ENCODE measurements around the gene TMC1. TPM values are rescaled to one million over a fixed set of nuclear protein-coding genes. Genes with fewer than 3 reads are reported as not detected.

TMC1 gene
- total RNA-seq, 3 donors from 2014 or later: 0.17 to 0.77 (median 0.19) TPM

GRCh38 chr9:72643651-72644050, 122.2 kb downstream of the TMC1 start:
- no peak for ATAC-seq
- Histone ChIP-seq H3K9me3 (no peaks in the 10 kb centered on the region), H3K4me1 (ENCODE audit: low read depth) (no peaks in the 10 kb centered on the region), H3K36me3 (ENCODE audit: low read depth) (no peaks in the 10 kb centered on the region), H3K4me3 (no peak overlapping the region)
- no peak for TF ChIP-seq CTCF (IDR thresholded peaks at IDR 0.05)
- intact Hi-C loops (cut with DNase I, micrococcal nuclease): no loop called here
- DNase-seq: no peak

GRCh38 chr9:72646061-72646460, 124.7 kb downstream of the TMC1 start:
- no peak for DNase-seq
- no peak for TF ChIP-seq CTCF (IDR thresholded peaks at IDR 0.05)

GRCh38 chr9:72648324-72649126, 127.1 kb downstream of the TMC1 start:
- ATAC-seq (no peak), DNase-seq (no peak)
- Histone ChIP-seq H3K4me1 (ENCODE audit: low read depth) (no peaks in the 10 kb centered on the region), H3K9me3 (no peaks in the 10 kb centered on the region), H3K36me3 (ENCODE audit: low read depth) (no peaks in the 10 kb centered on the region), H3K4me3 (no peak overlapping the region)
- no peak for TF ChIP-seq CTCF (IDR thresholded peaks at IDR 0.05)
- intact Hi-C loops (cut with DNase I, micrococcal nuclease): no loop called here

More at GRCh38 chr9:72646061-72646460, 124.7 kb downstream of the TMC1 start:
- Histone ChIP-seq H3K4me1 (ENCODE audit: low read depth) (no peaks in the 10 kb centered on the region), H3K9me3 (no peaks in the 10 kb centered on the region), H3K4me3 (no peak overlapping the region), H3K36me3 (ENCODE audit: low read depth) (no peaks in the 10 kb centered on the region)
- intact Hi-C loops (cut with DNase I, micrococcal nuclease): no loop called here
- ATAC-seq: no peak

- no peak for ATAC-seq
- H3K4me1 ChIP-seq (ENCODE audit: low read depth): no peaks in the 10 kb centered on the region
- no peaks in the 10 kb centered on the region for H3K36me3 ChIP-seq (ENCODE audit: low read depth)
- H3K4me3 ChIP-seq: no peak overlapping the region
- intact Hi-C loops (cut with DNase I, micrococcal nuclease): no loop called here
- TF ChIP-seq CTCF (IDR thresholded peaks at IDR 0.05): no peak
- DNase-seq: no peak
- H3K9me3 ChIP-seq: no peaks in the 10 kb centered on the region
Observed at GRCh38 chr9:72649127-72649442, 127.7 kb downstream of the TMC1 start.

GRCh38 chr9:72650206-72650605, 128.8 kb downstream of the TMC1 start:
- no peak overlapping the region for H3K4me3 ChIP-seq
- no peaks in the 10 kb centered on the region for H3K36me3 ChIP-seq (ENCODE audit: low read depth)
- no peaks in the 10 kb centered on the region for H3K4me1 ChIP-seq (ENCODE audit: low read depth)
- no peaks in the 10 kb centered on the region for H3K9me3 ChIP-seq
- no peak for ATAC-seq
- DNase-seq: no peak
- no peak for TF ChIP-seq CTCF (IDR thresholded peaks at IDR 0.05)
- intact Hi-C loops (cut with DNase I, micrococcal nuclease): no loop called here
